ENCODE results near the gene SORBS2. TPM values are rescaled to one million over a fixed set of nuclear protein-coding genes. Genes with fewer than 3 reads are reported as not detected.

The SORBS2 gene, protein sequence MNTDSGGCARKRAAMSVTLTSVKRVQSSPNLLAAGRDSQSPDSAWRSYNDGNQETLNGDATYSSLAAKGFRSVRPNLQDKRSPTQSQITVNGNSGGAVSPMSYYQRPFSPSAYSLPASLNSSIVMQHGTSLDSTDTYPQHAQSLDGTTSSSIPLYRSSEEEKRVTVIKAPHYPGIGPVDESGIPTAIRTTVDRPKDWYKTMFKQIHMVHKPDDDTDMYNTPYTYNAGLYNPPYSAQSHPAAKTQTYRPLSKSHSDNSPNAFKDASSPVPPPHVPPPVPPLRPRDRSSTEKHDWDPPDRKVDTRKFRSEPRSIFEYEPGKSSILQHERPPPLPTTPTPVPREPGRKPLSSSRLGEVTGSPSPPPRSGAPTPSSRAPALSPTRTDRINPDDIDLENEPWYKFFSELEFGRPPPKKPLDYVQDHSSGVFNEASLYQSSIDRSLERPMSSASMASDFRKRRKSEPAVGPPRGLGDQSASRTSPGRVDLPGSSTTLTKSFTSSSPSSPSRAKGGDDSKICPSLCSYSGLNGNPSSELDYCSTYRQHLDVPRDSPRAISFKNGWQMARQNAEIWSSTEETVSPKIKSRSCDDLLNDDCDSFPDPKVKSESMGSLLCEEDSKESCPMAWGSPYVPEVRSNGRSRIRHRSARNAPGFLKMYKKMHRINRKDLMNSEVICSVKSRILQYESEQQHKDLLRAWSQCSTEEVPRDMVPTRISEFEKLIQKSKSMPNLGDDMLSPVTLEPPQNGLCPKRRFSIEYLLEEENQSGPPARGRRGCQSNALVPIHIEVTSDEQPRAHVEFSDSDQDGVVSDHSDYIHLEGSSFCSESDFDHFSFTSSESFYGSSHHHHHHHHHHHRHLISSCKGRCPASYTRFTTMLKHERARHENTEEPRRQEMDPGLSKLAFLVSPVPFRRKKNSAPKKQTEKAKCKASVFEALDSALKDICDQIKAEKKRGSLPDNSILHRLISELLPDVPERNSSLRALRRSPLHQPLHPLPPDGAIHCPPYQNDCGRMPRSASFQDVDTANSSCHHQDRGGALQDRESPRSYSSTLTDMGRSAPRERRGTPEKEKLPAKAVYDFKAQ (N-terminal part only)
- 30.4 and 37.4 TPM in 2 replicates for total RNA-seq

DNA sequence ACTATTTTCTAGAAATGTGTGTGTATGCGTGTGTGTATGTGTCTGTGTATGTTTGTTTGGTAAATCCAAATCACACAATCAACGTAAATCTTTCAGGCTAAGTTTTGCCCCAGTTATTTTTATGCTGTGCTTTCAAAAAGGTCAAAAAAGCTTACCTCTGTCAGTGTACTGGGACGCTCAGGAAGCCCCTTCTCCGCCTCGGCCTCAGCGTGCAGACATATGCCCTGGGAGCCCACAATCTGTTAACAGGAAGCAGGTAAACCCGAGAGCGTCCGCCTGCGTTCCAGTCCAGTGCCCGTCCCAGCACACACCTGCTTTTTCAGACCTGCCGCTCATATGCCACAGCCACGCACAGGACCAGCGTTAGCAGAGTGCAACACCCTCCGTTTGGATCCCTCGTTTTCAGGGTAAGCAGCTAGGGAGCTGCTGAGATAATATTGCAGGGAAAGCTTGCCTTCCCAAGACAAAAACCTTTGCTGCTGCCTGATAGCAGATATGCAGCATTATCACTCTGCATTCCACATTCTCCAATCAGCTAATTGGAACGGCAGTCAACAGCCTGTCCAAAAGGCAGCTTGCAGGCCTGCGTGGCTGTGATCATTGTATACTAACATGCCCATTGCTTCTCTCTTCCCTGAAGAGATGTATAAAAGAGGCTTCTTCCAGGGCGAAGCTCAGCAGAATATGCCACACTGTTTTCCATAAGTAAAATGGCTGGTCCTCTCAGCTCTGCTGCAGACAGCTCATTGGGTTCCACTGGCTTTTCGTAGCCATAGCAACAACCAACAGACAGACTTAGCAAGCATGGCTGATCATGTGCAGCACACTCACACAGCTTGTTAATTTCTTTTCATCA is at the start of gene SORBS2:
SORBS2 (minus strand) TSS at position 686 of the 856 bp plus-strand sequence. CDS start 121,623 bp downstream, outside the sequence.

Data from epithelial cell of umbilical artery (primary cell).